ENCODE measurements around the gene ZNF277. TPM values are rescaled to one million over a fixed set of nuclear protein-coding genes. Genes with fewer than 3 reads are reported as not detected.

The ZNF277 gene
- total RNA-seq, 3 donors from 2014 or later, result 16.8 to 26.9 (median 22.0) TPM

- no peak for TF ChIP-seq CTCF (IDR thresholded peaks at IDR 0.05)
- DNase-seq (no peak), ATAC-seq (no peak)
- no peaks in the 10 kb centered on the region for H3K9me3 ChIP-seq
- no peaks in the 10 kb centered on the region for H3K4me1 ChIP-seq (ENCODE audit: low read depth)
- H3K36me3 ChIP-seq (ENCODE audit: low read depth), result no peaks in the 10 kb centered on the region
- H3K4me3 ChIP-seq, result no peak overlapping the region
- intact Hi-C loops (cut with DNase I, micrococcal nuclease), result no loop called here
Observed at GRCh38 chr7:112176693-112177415, 29.6 kb upstream of the ZNF277 start.

GRCh38 chr7:112180223-112180622, 26.3 kb upstream of the ZNF277 start:
- Histone ChIP-seq H3K4me1 (ENCODE audit: low read depth) (no peaks in the 10 kb centered on the region), H3K4me3 (no peak overlapping the region), H3K9me3 (no peaks in the 10 kb centered on the region), H3K36me3 (ENCODE audit: low read depth) (no peaks in the 10 kb centered on the region)
- ATAC-seq (no peak), DNase-seq (no peak)
- TF ChIP-seq CTCF (IDR thresholded peaks at IDR 0.05), result no peak
- intact Hi-C loops (cut with DNase I, micrococcal nuclease), result no loop called here

- peak; percentile 9 for ATAC-seq
- H3K4me1 ChIP-seq (ENCODE audit: low read depth), result no peaks in the 10 kb centered on the region
- intact Hi-C loops (cut with DNase I, micrococcal nuclease), result no loop called here
Observed at GRCh38 chr7:112182749-112183148, 23.7 kb upstream of the ZNF277 start.

GRCh38 chr7:112183266-112183665, 23.2 kb upstream of the ZNF277 start:
- no peak for TF ChIP-seq CTCF (IDR thresholded peaks at IDR 0.05)
- intact Hi-C loops (cut with DNase I, micrococcal nuclease), result no loop called here
- DNase-seq, result no peak
- Histone ChIP-seq H3K36me3 (ENCODE audit: low read depth) (no peaks in the 10 kb centered on the region), H3K9me3 (no peaks in the 10 kb centered on the region), H3K4me3 (no peak overlapping the region), H3K4me1 (ENCODE audit: low read depth) (no peaks in the 10 kb centered on the region)
- ATAC-seq, result no peak

More at GRCh38 chr7:112182749-112183148, 23.7 kb upstream of the ZNF277 start:
- Histone ChIP-seq H3K36me3 (ENCODE audit: low read depth) (no peaks in the 10 kb centered on the region), H3K9me3 (no peaks in the 10 kb centered on the region), H3K4me3 (no peak overlapping the region)
- TF ChIP-seq CTCF (IDR thresholded peaks at IDR 0.05), result no peak
- no peak for DNase-seq

- Histone ChIP-seq H3K36me3 (ENCODE audit: low read depth) (no peaks in the 10 kb centered on the region), H3K4me3 (no peak overlapping the region), H3K9me3 (no peaks in the 10 kb centered on the region), H3K4me1 (ENCODE audit: low read depth) (no peaks in the 10 kb centered on the region)
- intact Hi-C loops (cut with DNase I, micrococcal nuclease), result no loop called here
- DNase-seq, result no peak
- ATAC-seq, result no peak
- TF ChIP-seq CTCF (IDR thresholded peaks at IDR 0.05), result no peak
Observed at GRCh38 chr7:112184455-112184854, 22.0 kb upstream of the ZNF277 start.

All from mucosa of descending colon (tissue), 3 donors.